Neural progenitor cell (in vitro differentiated cells): ENCODE results near the gene SLC4A1AP. TPM values are rescaled to one million over a fixed set of nuclear protein-coding genes. Genes with fewer than 3 reads are reported as not detected.

Experiments used
- DNase-seq: peaks from one replicate; pipeline ENCODE4 v3.0.0-alpha.2; 2016; ENCODE audit warnings: low spot score
- H2AFZ ChIP-seq: fragments of 200-600 bp; sonication (generic); replicated peaks from 2 replicates; pipeline ENCODE4 v1.6.1; 2016; ENCODE audit warnings: antibody characterized with exemption
- H3F3A ChIP-seq: fragments of 200-600 bp; sonication (generic); 2 replicates; pipeline ENCODE4 v1.6.1; 2016; ENCODE audit warnings: antibody characterized with exemption, low read depth
- H3K27ac ChIP-seq: fragments of 200-600 bp; sonication (generic); 2 replicates; pipeline ENCODE4 v1.5.1; 2016; ENCODE audit warnings: mild to moderate bottlenecking
- H3K27me3 ChIP-seq: fragments of 200-600 bp; sonication (generic); 2 replicates; pipeline ENCODE4 v1.6.1; 2016; ENCODE audit warnings: mild to moderate bottlenecking, moderate library complexity
- H3K36me3 ChIP-seq: fragments of 200-600 bp; sonication (generic); 2 replicates; pipeline ENCODE4 v1.5.1; 2016
- H3K4me1 ChIP-seq: fragments of 200-600 bp; sonication (generic); 2 replicates; pipeline ENCODE4 v1.6.1; 2016; ENCODE audit warnings: mixed run types
- H3K4me2 ChIP-seq: fragments of 200-600 bp; sonication (generic); 2 replicates; pipeline ENCODE4 v1.6.1; 2016
- H3K4me3 ChIP-seq: fragments of 200-600 bp; sonication (generic); 2 replicates; pipeline ENCODE4 v1.5.1; 2016
- H3K79me2 ChIP-seq: fragments of 200-600 bp; sonication (generic); 2 replicates; pipeline ENCODE4 v1.6.1; 2016; ENCODE audit warnings: low read depth
- H3K9ac ChIP-seq: fragments of 200-600 bp; sonication (generic); 2 replicates; pipeline ENCODE4 v1.6.1; 2016
- H3K9me3 ChIP-seq: fragments of 200-600 bp; sonication (generic); 2 replicates; pipeline ENCODE4 v1.5.1; 2016; ENCODE audit warnings: low read depth
- H4K20me1 ChIP-seq: fragments of 200-600 bp; sonication (generic); 2 replicates; pipeline ENCODE4 v1.6.1; 2016; ENCODE audit warnings: low read depth
- H3K27ac Mint-ChIP-seq: 3 replicates; pipeline ENCODE4 v1.8.0; 2021; ENCODE audit warnings: mixed read lengths
- H3K27me3 Mint-ChIP-seq: 2 replicates; pipeline ENCODE4 v1.8.0; 2022; ENCODE audit warnings: low read depth, mild to moderate bottlenecking, inconsistent platforms, moderate library complexity, mixed read lengths; ENCODE audit not compliant: insufficient read depth
- H3K36me3 Mint-ChIP-seq: 3 replicates; pipeline ENCODE4 v1.8.0; 2021; ENCODE audit warnings: mixed read lengths
- H3K4me1 Mint-ChIP-seq: 3 replicates; pipeline ENCODE4 v1.8.0; 2021; ENCODE audit warnings: mixed read lengths
- H3K4me3 Mint-ChIP-seq: 3 replicates; pipeline ENCODE4 v1.8.0; 2021; ENCODE audit warnings: mild to moderate bottlenecking, moderate library complexity, mixed read lengths
- H3K9me3 Mint-ChIP-seq: 3 replicates; pipeline ENCODE4 v1.8.0; 2020; ENCODE audit warnings: mixed read lengths
- CTCF ChIP-seq: fragments of 200-600 bp; sonication (generic); IDR thresholded peaks from 2 replicates; pipeline ENCODE4 v1.5.1; 2017; ENCODE audit warnings: antibody characterized with exemption, mild to moderate bottlenecking
- EZH2 ChIP-seq: fragments of 200-600 bp; sonication (generic); IDR thresholded peaks from 2 replicates; pipeline ENCODE4 v1.6.1; 2017; ENCODE audit warnings: antibody characterized with exemption, mild to moderate bottlenecking, moderate library complexity
- EZH2phosphoT487 ChIP-seq: fragments of 200-600 bp; sonication (generic); IDR thresholded peaks from 2 replicates; pipeline ENCODE4 v1.6.1; 2017; ENCODE audit warnings: antibody characterized with exemption
- total RNA-seq: library from RNA; depleted of rRNA; stranded (reverse); fragments of >200 nt; gene quantifications from 2 replicates; pipeline ENCODE4 v1.2.3, GENCODE V29; 2015; ENCODE audit warnings: low replicate concordance

The SLC4A1AP gene
- total RNA-seq, 1 donor from 2014 or later, result 32.2 TPM

- Mint-ChIP-seq H3K36me3 (no peaks in the 10 kb centered on the region), H3K4me1 (peaks cover 4% of the 10 kb centered on the region), H3K27ac (no peak overlapping the region), H3K9me3 (peaks cover 9% of the 10 kb centered on the region), H3K4me3 (no peak overlapping the region), H3K27me3 (peaks cover 11% of the 10 kb centered on the region)
- Histone ChIP-seq H3K4me3 (no peak overlapping the region), H3K79me2 (no peaks in the 10 kb centered on the region), H3K4me2 (no peak overlapping the region), H3K36me3 (no peaks in the 10 kb centered on the region), H4K20me1 (no peaks in the 10 kb centered on the region), H3F3A (peaks cover 23% of the 10 kb centered on the region), H3K9me3 (no peaks in the 10 kb centered on the region), H3K4me1 (peaks cover 10% of the 10 kb centered on the region), H3K9ac (no peak overlapping the region), H3K27me3 (peaks cover 8% of the 10 kb centered on the region), H2AFZ (no peak overlapping the region), H3K27ac (no peak overlapping the region)
- no peak for TF ChIP-seq EZH2phosphoT487
- no peak for TF ChIP-seq CTCF
- TF ChIP-seq EZH2, result no peak
- no peak for DNase-seq
These were observed 74.1 kb downstream of the SLC4A1AP start for GRCh38 chr2:27737676-27738348.

- Mint-ChIP-seq H3K4me3 (no peak overlapping the region), H3K27me3 (peaks cover 11% of the 10 kb centered on the region), H3K27ac (no peak overlapping the region), H3K9me3 (peaks cover 9% of the 10 kb centered on the region), H3K36me3 (no peaks in the 10 kb centered on the region), H3K4me1 (peaks cover 4% of the 10 kb centered on the region)
- H4K20me1 ChIP-seq, result no peaks in the 10 kb centered on the region
- no peak overlapping the region for H3K27ac ChIP-seq
- peaks cover 10% of the 10 kb centered on the region for H3K4me1 ChIP-seq
- peaks cover 8% of the 10 kb centered on the region for H3K27me3 ChIP-seq
- H3K9ac ChIP-seq, result no peak overlapping the region
- no peaks in the 10 kb centered on the region for H3K9me3 ChIP-seq
- no peak for DNase-seq
- peaks cover 23% of the 10 kb centered on the region for H3F3A ChIP-seq
- H2AFZ ChIP-seq, result no peak overlapping the region
- H3K4me3 ChIP-seq, result no peak overlapping the region
- TF ChIP-seq EZH2 (no peak), EZH2phosphoT487 (no peak), CTCF (no peak)
- no peaks in the 10 kb centered on the region for H3K79me2 ChIP-seq
- H3K4me2 ChIP-seq, result no peak overlapping the region
- H3K36me3 ChIP-seq, result no peaks in the 10 kb centered on the region
These were observed 74.8 kb downstream of the SLC4A1AP start for GRCh38 chr2:27738349-27739057.

GRCh38 chr2:27739058-27739373 is 75.3 kb downstream of the SLC4A1AP start:
- H3K27ac Mint-ChIP-seq, result no peak overlapping the region
- peaks cover 4% of the 10 kb centered on the region for H3K4me1 Mint-ChIP-seq
- H3K36me3 Mint-ChIP-seq, result no peaks in the 10 kb centered on the region
- H3K9me3 Mint-ChIP-seq, result peaks cover 11% of the 10 kb centered on the region
- Histone ChIP-seq H3K36me3 (no peaks in the 10 kb centered on the region), H3K27ac (no peak overlapping the region), H3K9me3 (no peaks in the 10 kb centered on the region), H3K9ac (no peak overlapping the region), H4K20me1 (no peaks in the 10 kb centered on the region), H3K4me3 (no peak overlapping the region), H3K79me2 (no peaks in the 10 kb centered on the region), H3K4me1 (peaks cover 10% of the 10 kb centered on the region), H2AFZ (no peak overlapping the region), H3K4me2 (no peak overlapping the region), H3K27me3 (peaks cover 8% of the 10 kb centered on the region), H3F3A (peaks cover 22% of the 10 kb centered on the region)
- no peak overlapping the region for H3K4me3 Mint-ChIP-seq
- no peak for DNase-seq
- peaks cover 11% of the 10 kb centered on the region for H3K27me3 Mint-ChIP-seq
- TF ChIP-seq EZH2 (no peak), EZH2phosphoT487 (no peak), CTCF (no peak)
